IPS-18c (cell line): ENCODE results near the gene NT5M.

Source experiments
- H3K4me3 ChIP-seq: 2 replicates; pipeline ENCODE4 v1.7.0; 2013; ENCODE audit warnings: low read depth, mild to moderate bottlenecking, low read length, moderate library complexity; ENCODE audit not compliant: insufficient read depth
- H3K9me3 ChIP-seq: one replicate; pipeline ENCODE4 v1.6.1; 2013; ENCODE audit warnings: mild to moderate bottlenecking, low read length, moderate library complexity; ENCODE audit not compliant: control insufficient read depth, insufficient read depth

The NT5M gene

DNA sequence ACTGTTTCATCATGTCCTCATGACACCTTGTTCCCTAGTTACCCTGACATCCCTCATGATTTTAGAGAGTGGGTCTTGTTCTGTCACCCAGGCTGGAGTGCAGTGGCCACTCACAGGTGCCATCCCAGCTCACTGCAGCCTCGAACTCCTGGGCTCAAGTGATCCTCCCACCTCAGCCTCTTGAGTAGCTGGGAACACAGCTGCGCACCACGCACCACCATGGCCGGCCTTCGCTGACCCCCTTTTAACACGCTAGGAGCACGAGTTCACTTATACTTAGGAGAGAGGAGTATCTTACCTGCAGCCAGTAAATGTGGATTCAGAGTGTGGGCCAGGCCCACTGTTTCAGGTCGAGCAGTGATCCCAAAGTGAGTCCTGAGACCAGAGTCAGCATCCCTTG, 21.4 kb downstream of the NT5M start:
- Histone ChIP-seq H3K9me3 (no peaks in the 10 kb centered on the region), H3K4me3 (no peak overlapping the region)

DNA sequence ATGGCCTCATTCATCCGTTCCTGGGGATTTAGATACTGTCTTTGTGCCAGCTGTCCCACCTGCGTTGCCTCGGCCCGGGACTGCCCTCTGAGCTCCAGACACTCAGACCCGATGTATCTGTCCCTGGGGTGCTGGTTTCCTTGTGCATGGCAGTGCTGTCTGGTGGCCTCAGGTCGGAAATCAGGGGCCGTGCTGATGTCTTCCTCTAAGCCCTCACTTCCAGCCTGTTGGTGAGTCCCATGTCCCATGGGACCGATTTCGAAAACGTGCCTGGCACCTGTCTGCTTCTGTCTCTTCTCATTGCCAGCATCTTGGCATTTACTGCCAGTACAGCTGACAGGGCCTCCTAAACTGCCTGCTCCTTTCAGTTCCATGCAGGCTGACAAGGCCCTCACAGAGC, 22.1 kb downstream of the NT5M start:
- H3K9me3 ChIP-seq, result no peaks in the 10 kb centered on the region
- H3K4me3 ChIP-seq, result no peak overlapping the region

DNA sequence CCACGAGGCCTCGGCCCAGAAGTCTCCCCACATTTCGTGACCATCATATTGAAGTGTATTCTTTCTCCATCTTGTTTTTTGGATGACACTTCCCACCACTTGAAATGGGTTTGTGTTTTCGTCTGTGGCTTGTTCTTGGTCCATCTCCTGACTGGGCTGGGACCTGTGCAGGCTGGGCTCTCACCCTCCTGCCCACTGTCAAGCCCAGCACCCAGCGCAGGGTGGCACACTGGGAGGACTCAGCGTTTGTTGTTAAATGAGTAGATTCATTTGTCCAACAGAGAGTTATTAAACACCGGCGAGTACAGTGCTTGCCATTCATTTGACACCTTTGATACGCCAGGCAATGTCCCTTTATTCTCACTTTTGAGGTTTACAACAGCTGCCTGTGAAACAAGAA, 22.6 kb downstream of the NT5M start:
- H3K4me3 ChIP-seq, result no peak overlapping the region
- no peaks in the 10 kb centered on the region for H3K9me3 ChIP-seq

DNA sequence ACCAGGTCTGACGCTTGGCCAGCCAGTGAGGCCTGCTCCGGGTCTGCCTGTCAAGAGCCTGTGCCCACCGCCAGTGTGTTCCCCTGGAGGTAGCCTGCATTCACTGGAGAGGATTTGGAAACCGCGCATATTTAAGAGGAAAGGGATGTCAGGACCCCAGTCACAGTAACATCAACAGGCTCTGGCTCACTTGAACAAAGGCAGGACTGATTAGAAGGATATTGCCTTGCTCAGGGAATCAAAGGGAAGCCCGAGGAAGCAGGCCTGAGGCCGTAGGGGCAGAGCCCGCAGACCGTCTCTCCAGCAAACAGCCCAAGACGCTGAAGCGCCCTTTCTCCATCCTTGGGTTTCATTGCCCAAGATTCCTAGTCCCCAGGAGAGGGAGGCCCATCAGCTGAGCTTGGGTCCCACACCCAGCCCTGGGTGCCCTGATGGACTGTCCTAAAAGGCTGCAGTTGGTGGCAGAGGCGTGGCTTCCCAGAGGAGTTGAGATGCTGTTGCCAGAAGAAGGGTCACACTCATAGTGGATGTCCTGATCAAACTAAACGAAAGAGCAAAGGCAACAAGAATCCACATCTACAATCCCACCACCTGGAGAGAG, 23.2 kb downstream of the NT5M start:
- H3K4me3 ChIP-seq, result no peak overlapping the region
- H3K9me3 ChIP-seq, result no peaks in the 10 kb centered on the region

DNA sequence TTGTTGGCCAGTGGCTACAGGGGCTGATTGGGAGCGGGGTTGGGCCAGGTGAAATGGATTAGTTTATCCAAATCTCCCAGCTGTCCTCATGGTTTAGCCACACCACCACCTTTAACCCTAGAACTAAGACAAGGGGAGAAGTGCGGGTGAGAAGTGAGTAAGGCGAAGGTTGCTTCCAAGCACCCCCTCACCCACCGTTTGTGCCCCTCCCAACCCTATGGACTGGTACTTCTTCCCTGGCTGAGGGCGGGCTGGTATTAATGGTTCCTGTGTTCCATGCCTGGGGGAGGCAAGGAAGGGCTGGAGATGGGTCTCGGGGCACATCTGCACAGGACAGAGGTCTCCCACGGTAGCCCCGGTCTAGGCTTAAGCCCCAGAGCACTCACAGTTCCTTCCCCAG, 25.1 kb downstream of the NT5M start:
- Histone ChIP-seq H3K4me3 (no peak overlapping the region), H3K9me3 (no peaks in the 10 kb centered on the region)

DNA sequence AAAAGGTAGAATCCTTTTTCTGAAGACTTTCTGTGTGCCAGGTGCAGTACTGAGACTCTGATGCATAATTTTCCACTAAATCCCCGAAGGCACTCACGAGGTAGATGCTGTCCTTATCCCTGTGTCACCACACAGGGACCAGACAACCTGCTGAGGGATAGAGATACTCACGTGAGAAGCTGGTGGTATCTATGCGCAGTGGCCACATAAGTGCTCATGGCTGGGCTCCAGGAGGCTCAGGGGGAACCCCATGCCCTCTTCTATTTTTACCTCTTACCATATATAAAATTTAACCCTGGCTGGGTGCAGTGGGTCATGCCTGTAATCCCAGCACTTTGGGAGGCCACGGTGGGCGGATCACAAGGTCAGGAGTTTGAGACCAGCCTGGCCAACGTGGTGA, 38.3 kb downstream of the NT5M start:
- Histone ChIP-seq H3K9me3 (no peaks in the 10 kb centered on the region), H3K4me3 (no peak overlapping the region)

DNA sequence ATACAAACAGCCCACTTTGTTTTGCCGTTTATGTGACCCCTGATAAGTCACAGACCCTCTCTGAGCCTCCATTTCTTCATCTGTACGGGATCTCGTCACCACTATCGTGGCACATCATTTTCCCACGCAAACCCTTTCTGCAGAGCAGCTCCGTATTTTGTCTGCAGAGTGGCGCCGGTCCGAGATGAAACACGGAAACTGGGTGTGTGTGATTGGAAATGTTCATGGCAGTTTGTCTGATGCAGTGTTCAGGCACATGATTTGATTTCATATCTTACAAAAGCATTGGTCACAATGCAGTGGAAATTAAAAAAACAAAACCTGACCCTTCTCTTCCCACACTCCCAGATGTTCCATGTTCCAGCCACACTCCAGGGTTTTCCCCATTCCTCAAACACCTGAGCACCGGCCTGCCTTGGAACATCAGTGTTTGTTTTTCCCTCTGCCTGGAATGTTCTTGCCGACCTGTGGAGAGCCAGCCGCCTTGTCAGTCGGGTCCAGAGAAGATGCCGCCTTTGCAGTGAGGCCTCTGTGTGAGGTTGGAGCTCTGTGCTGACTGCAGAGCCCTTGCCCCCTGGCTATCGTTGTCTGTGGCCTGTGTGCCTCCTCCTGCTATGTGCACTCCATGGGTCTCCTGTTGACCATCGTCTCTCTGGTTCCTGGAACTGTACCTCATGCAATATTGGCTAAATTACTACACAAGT, 39.2 kb downstream of the NT5M start:
- no peak overlapping the region for H3K4me3 ChIP-seq
- H3K9me3 ChIP-seq, result no peaks in the 10 kb centered on the region

DNA sequence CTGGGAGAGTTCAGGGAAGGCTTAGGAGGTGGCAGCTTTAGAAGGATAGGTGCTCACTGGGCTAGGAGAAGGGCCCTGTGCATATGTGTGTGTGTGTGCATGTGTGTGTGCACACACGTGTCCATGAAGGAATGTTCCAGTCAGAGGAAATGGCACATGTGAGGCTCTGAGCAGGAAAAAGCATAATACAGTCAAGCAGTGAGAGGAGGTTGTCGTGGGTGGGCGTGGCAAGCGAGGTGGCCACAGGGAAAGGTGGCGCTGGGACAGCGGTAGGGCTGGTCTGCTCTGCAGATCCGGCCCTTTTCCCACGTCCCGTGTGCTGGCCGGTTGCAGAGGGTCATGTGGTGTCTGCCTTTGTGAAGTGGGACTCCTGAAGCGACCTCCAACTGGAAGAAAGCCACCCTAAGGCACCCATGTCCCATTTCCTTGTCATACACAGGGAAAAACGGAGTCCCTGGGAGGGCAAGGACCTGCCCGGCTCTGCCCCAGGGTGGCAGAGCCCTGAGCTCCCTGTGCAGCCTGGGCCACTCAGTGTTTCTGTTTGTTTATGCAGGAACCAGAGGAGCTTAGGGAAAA, 40.1 kb downstream of the NT5M start:
- no peak overlapping the region for H3K4me3 ChIP-seq
- no peaks in the 10 kb centered on the region for H3K9me3 ChIP-seq

DNA sequence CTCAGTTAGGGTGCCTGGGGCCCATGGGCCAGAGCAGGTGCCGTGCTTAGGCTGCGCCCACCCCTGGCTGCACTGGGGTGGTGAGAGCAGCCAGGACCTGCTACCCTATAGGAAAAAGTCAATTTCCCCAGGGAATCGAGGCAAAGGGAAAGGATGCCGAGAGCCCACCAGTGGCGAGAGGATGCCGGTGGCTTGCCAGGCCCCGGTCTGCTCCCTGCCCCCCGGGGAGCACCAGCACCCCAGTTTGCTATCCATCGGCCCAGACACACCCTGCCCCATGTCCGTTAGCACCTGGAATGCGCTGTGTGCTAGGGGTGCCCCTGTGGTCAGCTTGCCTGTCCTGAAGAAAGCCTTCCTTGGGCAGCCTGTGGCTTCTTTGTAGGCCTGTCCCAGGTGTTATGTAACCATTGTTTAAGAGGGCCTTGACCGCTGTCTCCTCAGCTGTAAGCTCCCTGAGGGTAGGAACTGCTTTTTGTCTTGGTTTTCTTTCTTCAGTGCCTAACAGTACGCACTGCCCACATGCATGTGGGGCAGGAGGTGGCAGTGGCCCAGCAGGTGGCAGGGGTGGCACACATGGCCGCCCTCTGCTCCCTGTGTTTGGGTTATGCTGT, 40.8 kb downstream of the NT5M start:
- H3K4me3 ChIP-seq, result no peak overlapping the region
- H3K9me3 ChIP-seq, result no peaks in the 10 kb centered on the region

DNA sequence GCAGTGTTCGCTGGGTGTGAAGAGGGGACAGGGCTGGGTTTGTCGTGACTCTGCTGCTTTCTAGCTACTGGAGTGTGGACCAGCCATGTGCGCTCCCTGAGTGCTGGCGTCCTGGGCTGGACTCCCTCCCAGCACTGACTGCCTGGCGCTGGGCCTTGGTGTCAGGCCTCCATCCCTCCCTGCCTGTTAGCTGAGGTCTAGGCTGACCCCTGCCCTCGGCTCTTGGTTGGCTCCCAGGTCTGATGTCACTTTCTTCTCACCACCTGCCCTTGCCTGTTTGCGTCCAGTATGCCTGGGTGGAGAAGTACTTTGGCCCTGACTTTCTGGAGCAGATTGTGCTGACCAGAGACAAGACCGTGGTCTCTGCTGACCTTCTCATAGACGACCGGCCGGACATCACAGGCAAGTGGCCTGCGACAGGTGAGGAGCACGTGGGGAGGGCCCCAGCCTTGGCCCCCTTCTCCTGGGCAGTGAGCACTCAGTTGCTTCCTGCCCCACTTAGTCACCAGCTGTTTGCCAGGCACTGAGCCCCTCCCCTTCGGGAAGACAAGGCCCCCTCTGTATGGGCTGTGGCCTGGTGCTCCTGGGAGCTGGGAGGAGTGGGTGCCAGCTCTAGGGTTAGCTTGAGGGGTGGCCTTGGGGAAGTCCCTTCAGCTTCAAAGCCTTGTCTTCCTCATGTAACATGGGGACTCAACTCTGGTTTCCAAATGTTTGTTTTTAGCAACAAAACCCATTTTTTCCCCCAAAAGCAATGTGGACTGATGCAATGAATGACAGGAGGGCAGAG, 41.5 kb downstream of the NT5M start:
- no peak overlapping the region for H3K4me3 ChIP-seq
- H3K9me3 ChIP-seq, result no peaks in the 10 kb centered on the region

DNA sequence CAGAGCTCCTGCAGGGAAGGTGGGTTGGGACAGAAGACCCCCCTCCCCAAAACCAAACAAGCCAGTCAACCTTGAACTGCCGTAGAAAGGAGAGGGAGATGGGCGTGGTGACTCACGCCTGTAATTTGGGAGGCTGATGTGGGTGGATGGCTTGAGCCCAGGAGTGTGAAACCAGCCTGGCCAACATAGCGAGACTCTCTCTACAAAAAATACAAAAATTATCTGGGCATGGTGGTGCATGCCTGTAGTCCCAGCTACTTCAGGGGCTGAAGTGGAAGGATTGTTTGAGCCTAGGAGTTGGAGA, 42.1 kb downstream of the NT5M start:
- no peak overlapping the region for H3K4me3 ChIP-seq
- H3K9me3 ChIP-seq, result no peaks in the 10 kb centered on the region

DNA sequence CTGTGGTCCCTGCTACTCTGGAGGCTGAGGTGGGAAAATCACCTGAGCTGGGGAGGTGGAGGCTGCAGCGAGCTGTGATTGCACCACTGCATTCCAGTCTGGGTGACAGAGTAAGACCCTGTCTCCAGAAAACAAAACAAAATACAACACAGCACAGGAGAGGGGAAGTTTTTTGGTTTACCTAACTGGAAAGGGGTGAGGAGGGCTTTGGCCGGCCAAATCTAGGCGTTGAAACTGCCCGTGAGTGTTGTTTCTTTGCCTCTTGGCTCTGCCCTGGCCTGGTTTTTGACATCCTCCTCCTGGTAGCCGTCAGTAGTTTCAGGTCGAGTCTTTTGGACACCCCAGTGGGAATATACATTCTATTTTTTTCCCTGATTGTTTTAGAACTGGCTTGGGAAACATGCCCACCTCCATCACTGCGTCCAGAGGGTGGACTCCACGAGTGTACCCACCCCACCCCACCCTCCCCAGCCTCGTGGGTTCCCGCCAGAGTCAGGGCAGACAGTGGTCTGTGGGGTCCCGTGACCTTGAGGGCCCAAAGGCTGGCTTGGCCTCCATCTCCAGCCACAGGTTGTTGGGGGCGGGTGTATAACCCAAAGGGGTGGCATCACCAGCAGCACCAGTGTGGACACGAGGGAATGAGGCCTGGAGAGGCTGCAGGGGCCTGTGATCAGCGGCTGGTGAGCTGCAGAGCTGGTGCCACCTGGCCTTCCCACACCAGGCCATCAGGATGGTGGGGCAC, 42.7 kb downstream of the NT5M start:
- Histone ChIP-seq H3K4me3 (no peak overlapping the region), H3K9me3 (no peaks in the 10 kb centered on the region)

DNA sequence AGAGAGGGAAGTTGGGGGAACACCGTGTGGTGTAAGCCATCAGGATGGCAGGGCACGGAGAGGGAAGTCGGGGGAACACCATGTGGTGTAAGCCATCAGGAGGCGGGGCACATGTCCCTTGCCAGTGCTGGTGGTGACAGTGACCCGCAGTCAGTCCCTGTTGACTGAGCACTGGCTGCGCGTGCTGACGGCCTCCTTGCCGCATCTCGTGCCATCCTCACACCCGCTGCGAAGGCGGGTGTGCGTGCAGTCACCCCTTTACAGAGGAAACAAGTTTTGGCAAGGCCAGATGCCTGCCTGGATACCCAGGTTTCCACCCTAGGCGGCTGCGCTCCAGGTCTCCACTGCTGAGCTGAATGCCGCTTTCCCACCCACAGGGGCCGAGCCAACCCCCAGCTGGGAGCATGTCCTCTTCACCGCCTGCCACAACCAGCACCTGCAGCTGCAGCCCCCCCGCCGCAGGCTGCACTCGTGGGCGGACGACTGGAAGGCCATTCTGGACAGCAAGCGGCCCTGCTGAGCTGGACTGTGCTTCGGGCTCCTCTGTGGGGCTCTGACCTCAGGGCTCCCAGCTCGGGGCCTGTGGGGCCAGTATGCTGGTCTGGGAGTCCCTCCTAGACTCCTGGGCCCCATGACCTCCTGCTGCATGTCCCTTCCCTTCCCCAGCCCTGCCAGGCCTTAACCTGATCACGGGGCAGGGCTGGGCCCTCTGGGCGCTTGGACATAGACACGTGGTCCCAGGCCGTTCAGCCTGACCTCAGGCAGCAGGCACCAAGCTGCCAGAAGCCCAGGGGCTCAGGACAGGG, 43.5 kb downstream of the NT5M start:
- Histone ChIP-seq H3K9me3 (no peaks in the 10 kb centered on the region), H3K4me3 (no peak overlapping the region)

DNA sequence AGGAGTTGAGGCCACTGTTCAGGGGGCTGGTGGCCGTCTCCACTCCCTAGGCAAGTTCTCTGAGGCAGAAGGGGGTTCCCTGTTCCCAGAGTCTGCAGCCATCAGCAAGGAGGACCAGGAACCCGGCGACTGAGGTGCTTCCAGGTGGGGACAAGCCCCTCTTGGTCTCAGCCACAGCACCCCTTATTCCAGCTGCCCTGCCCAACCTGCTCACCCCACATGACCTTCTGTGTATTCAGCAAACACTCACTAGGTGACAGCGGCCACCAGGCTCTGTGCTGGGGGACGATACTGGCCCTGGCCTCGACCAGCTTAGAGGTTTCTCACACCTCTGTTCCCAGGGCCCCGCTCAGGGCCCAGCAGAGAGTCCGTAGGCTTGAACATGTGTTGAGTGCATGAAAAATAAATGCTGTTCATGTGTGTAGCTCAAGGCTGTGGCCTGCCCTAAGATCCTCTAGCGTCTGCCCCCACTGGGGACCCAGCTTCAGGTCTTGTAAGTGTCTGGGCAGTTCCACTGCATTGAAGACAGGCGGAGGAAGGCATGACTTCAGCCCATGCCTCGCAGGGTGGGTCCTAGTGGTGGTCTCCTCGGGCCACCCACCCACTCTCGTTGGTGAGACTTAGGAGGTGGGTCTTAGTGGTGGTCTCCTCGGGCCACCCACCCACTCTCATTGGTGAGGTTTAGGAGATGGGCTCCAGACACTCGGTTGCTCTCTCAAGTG, 44.2 kb downstream of the NT5M start:
- no peak overlapping the region for H3K4me3 ChIP-seq
- H3K9me3 ChIP-seq, result no peaks in the 10 kb centered on the region

DNA sequence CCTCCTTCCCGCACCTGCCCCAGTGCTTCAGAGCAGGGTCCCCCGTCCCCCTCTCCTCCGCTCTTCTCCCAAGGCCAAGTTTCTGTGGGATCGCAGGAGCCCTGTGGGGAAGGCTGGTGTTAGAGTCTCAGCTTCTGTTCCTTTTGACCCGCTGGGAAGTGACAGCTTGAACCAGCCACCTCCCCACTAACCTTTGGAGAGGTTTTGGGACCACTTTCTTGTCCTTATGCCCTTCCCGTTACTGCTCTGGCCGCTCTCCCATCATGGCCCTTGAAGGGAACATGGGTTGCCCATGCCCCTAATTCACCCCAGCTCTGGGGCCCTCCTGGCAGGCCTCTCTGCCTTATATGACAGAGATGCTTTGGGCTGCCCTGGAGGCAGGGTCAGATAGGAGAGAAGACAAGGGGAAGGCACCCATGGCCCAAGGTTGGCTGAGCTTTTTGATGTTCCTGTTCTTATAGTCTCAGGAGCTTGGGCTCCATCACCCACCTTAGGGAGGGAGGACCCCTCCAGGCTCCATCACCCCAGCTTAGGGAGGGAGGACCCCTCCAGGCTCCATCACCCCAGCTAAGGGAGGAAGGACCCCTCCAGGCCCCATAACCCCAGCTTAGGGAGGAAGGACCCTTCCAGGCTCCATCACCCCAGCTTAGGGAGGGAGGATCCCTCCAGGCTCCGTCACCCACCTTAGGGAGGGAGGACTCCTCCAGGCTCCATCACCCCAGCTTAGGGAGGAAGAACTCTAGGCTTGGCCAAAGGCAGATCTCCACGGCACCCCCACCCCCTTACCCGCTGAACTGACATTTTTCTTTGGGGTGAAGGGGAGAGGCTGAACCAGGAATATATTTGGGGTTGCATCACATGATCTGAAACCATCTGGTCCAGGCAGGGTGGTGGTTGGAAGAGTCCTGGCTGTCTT, 45.0 kb downstream of the NT5M start:
- H3K4me3 ChIP-seq, result no peak overlapping the region
- H3K9me3 ChIP-seq, result no peaks in the 10 kb centered on the region
